Heart right ventricle (tissue), 16 donors: ENCODE measurements around the gene PAFAH1B1. TPM values are rescaled to one million over a fixed set of nuclear protein-coding genes. Genes with fewer than 3 reads are reported as not detected.

Experiments
- ATAC-seq, 8 donors: fragments of 200-7000 bp; cut with Tn5 transposase; one replicate each; pipeline ENCODE4 v1.9.1; 2020; ENCODE audit warnings: mild to moderate bottlenecking in 8 of 8, moderate library complexity in 8 of 8, moderate number of reproducible peaks in 1 of 8
- DNase-seq, 2 donors: peaks; one replicate each; pipeline ENCODE4 v3.0.0-alpha.2; 2020
- H3K27ac ChIP-seq, 10 donors: fragments of 200-600 bp; sonication (generic) in 2 of 10; one replicate each; pipeline versions ENCODE4 v1.5.0 to v1.8.0; 2020 to 2022; ENCODE audit warnings: mild to moderate bottlenecking in 3 of 10
- H3K27me3 ChIP-seq, 7 donors: fragments of 200-600 bp; one replicate each; pipeline ENCODE4 v1.8.0; 2021 to 2022; ENCODE audit warnings: mild to moderate bottlenecking in 2 of 7
- H3K36me3 ChIP-seq, 9 donors: fragments of 200-600 bp; sonication (generic) in 1 of 9; one replicate each; pipeline versions ENCODE4 v1.5.0 to v1.8.0; 2020 to 2022; ENCODE audit warnings: mild to moderate bottlenecking in 2 of 9
- H3K4me1 ChIP-seq, 9 donors: fragments of 200-600 bp; sonication (generic) in 1 of 9; one replicate each; pipeline versions ENCODE4 v1.5.0 to v1.8.0; 2020 to 2022; ENCODE audit warnings: mild to moderate bottlenecking in 4 of 9
- H3K4me3 ChIP-seq, 10 donors: fragments of 200-600 bp; sonication (generic) in 2 of 10; one replicate each; pipeline versions ENCODE4 v1.5.0 to v1.8.0; 2020 to 2022; ENCODE audit warnings: mild to moderate bottlenecking in 7 of 10, moderate library complexity in 2 of 10
- H3K9me3 ChIP-seq, 11 donors: fragments of 200-600 bp in 10 of 11; sonication (generic) in 2 of 11; one replicate each; pipeline versions ENCODE4 v1.5.0 to v1.8.0; 2013 to 2022; ENCODE audit warnings: mild to moderate bottlenecking in 2 of 11, control low read depth in 1 of 11, moderate library complexity in 1 of 11
- CTCF ChIP-seq, 9 donors: fragments of 200-600 bp; sonication (generic) in 2 of 9; IDR thresholded peaks; one replicate each; pipeline versions ENCODE4 v1.5.0 to v1.8.0; 2021 to 2022; ENCODE audit warnings: antibody characterized with exemption in 9 of 9, mild to moderate bottlenecking in 5 of 9, moderate library complexity in 1 of 9
- WGBS, 2 donors: extraction: QIAGEN DNeasy Blood & Tissue Kit; methylation state at CpG; one replicate each; pipeline ENCODE4 v1.1.7; 2013; ENCODE audit warnings: inconsistent platforms in 1 of 2; 5-methylcytosine and 5-hydroxymethylcytosine counted together
- intact Hi-C, 10 donors: fragments of 100-400 bp; cut with DNase I; formaldehyde crosslinking; loops; one replicate each; pipeline versions ENCODE4 v1.11.1 to v1.14.2; 2022
- microRNA-seq, 2 donors: library from miRNA; unstranded; fragments of <30 nt; microRNA quantifications; one replicate each; pipeline ENCODE4 v1.2.0, GENCODE V29; 2021
- polyA plus RNA-seq, 2 donors: library from polyadenylated mRNA; stranded (reverse); fragments of 200-250 nt; gene quantifications; one replicate each; pipeline ENCODE4 v1.2.3, GENCODE V29; 2013
- total RNA-seq, 10 donors: library from RNA; stranded (reverse); fragmentation: NEBNext Ultra II Directional in 3 of 10; extraction: Animal tissue kit (Norgen Biotek cat#: 25700) in 3 of 10; gene quantifications; one replicate each; pipeline versions ENCODE4 v1.2.1 to v1.2.4, GENCODE V29; 2021 to 2023
- donor health status: Arrhythmogenic right ventricular cardiomyopathy.
- donor health status: ischemic (EF 13 %, LVEDD 7.1; RV severe dilation, severe dysfunction).
- donor health status: healthy with polysubstance abuse.
- donor health status: DM: no; HTN: yes; CAD: no.
- donor health status: DM: no; HTN: no; CAD: no.
- donor health status: ischemic (EF 25% LVEDD 6.9; RV normal size, moderate dysfunction).
- donor health status: ischemic (EF 25% LVEDD 5.7; RV mildly dilated, moderate dysfunction).
- donor health status: healthy.
- donor health status: DM: yes; HTN: yes; CAD: no.
- donor health status: Ischemic cardiomyopathy.
- donor health status: ischemic (EF 35%, LVEDD 5.7; RV mildly dilated, moderate dysfunction).
- donor health status: nonischemic (EF 11% LVEDD 7.7; RV severe dilation, severe dysfunction).
- donor health status: DM: yes; HTN: yes; CAD: no.
- donor health status: PGD.
- donor health status: ischemic (EF 29% LVEDD 5.4; RV normal size, mild dysfunction).
- donor health status: nonischemic (EF 23%, LVEDD 6.1; RV moderate dilation, normal function).

PAFAH1B1 gene
- total and polyA plus RNA-seq, 12 donors = 39.3 to 155 (median 130) TPM

DNA sequence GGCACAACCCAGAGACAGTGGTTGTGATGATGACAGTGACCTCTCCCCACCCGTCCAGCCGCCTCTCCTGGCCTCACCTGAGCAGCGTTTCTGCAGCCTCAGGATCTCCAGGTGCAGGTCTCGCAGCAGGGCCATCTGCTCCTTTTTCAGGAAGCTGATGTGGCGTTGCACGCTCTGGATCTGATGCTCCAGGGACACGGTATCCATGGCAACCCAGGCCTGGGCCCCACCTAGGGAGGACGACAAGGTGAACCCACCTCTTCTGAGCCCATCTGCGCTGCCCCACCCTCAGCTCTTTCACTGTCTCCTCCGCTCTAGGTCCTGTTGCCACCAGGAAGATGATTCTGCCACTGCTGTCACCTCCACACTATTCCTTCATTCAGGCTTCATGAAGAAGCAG lies 141.5 kb downstream of the PAFAH1B1 start:
- H3K9me3 ChIP-seq = no peaks in the 10 kb centered on the region
- no peak for TF ChIP-seq CTCF (IDR thresholded peaks at IDR 0.05)
- no peak overlapping the region for H3K4me3 ChIP-seq
- peaks cover 0 to 14% (median 8%) of the 10 kb centered on the region in 7 donors for H3K27me3 ChIP-seq
- no peaks in the 10 kb centered on the region for H3K36me3 ChIP-seq
- DNase-seq (no peak), ATAC-seq (no peak)
- 76 to 77% methylated on average over 10 of the region's 10 CpGs for WGBS, 2 donors
- H3K4me1 ChIP-seq = no peaks in the 10 kb centered on the region
- no peak overlapping the region for H3K27ac ChIP-seq
- intact Hi-C loops = no loop called here

Small RNA genes lying within 50 kb of the gene (microRNA-seq; reads per million reads assigned to microRNA genes)
- 0 to 0.60 reads per million in 2 donors for gene MIR6776

Other genes starting within 250 kb of the PAFAH1B1 start
- gene MNT, start 192.6 kb upstream of the PAFAH1B1 start, total RNA-seq = 10 to 100 TPM in 6 of 10 donors, 1 to 10 TPM in 4; 6.9 to 14.1 (median 11.0) TPM
- gene MNT, start 192.6 kb upstream of the PAFAH1B1 start, polyA plus RNA-seq = 10 to 100 TPM in 1 of 2 donors, 1 to 10 TPM in 1; 5.0 to 11.6 TPM
- gene METTL16, start 81.8 kb upstream of the PAFAH1B1 start, total RNA-seq = 10 to 100 TPM; 18.5 to 31.9 (median 26.5) TPM
- gene METTL16, start 81.8 kb upstream of the PAFAH1B1 start, polyA plus RNA-seq = 10 to 100 TPM in 1 of 2 donors, 1 to 10 TPM in 1; 9.9 to 31.4 TPM
- gene CLUH, start 118.1 kb downstream of the PAFAH1B1 start, total RNA-seq = 100 to 1,000 TPM; 122 to 198 (median 170) TPM
- 100 to 1,000 TPM in 1 of 2 donors, 10 to 100 TPM in 1; 55.6 to 123 TPM for gene CLUH, start 118.1 kb downstream of the PAFAH1B1 start, polyA plus RNA-seq
- under 1 TPM; 0.06 to 0.30 (median 0.19) TPM for gene CCDC92B, start 156.0 kb downstream of the PAFAH1B1 start, total RNA-seq
- under 1 TPM; 0.06 to 0.44 TPM for gene CCDC92B, start 156.0 kb downstream of the PAFAH1B1 start, polyA plus RNA-seq
- gene RAP1GAP2, start 202.8 kb downstream of the PAFAH1B1 start, total RNA-seq = 10 to 100 TPM; 25.0 to 51.3 (median 38.0) TPM
- gene RAP1GAP2, start 202.8 kb downstream of the PAFAH1B1 start, polyA plus RNA-seq = 10 to 100 TPM in 1 of 2 donors, 1 to 10 TPM in 1; 9.5 to 19.3 TPM